Measurements from ENCODE around the gene XPC.

XPC gene

GRCh38 chr3:14179795-14180194, 1.4 kb upstream of the XPC start:
- Histone ChIP-seq H3K4me3 (ENCODE audit: low read depth, low read length) (no peak overlapping the region), H3K4me1 (ENCODE audit: control insufficient read depth, insufficient read depth, low read length) (peaks cover 7% of the 10 kb centered on the region; the same call in 1 of the 2 replicates), H3K9me3 (ENCODE audit: control insufficient read depth, insufficient read depth, low read depth, low read length) (no peaks in the 10 kb centered on the region), H3K36me3 (ENCODE audit: control insufficient read depth in 2 of 2, insufficient read depth in 1 of 2, low read length in 2 of 2) (peaks cover 16 to 37% of the 10 kb centered on the region in 2 experiments), H3K27ac (ENCODE audit: extremely low read depth, low read depth, low read length) (no peak overlapping the region)
- ChIA-PET CTCF (interaction anchor here (0.5 to 2.1 kb wide), 3 partner anchors 24 to 831 kb away, joined by 4 to 11 read pairs (median 8); no protein-coding TSS in a partner anchor), POLR2A (interaction anchor here (2.0 to 2.4 kb wide), 2 partner anchors 13 to 55 kb away, joined by 11 to 32 read pairs; partner anchors contain the start of genes CHCHD4 and TMEM43)
- TF ChIP-seq SCRT2 (tag by site-specific recombination; IDR thresholded peaks at IDR 0.05) (peak; percentile 89), ZNF302 (tag by site-specific recombination; IDR thresholded peaks at IDR 0.05; ENCODE audit: low read depth) (no peak), SCRT1 (tag by site-specific recombination; IDR thresholded peaks at IDR 0.05; ENCODE audit: borderline replicate concordance) (peak; percentile 75), ZNF629 (tag by site-specific recombination; IDR thresholded peaks at IDR 0.05) (no peak), ZNF658 (tag by site-specific recombination; IDR thresholded peaks at IDR 0.05) (no peak)

DNA sequence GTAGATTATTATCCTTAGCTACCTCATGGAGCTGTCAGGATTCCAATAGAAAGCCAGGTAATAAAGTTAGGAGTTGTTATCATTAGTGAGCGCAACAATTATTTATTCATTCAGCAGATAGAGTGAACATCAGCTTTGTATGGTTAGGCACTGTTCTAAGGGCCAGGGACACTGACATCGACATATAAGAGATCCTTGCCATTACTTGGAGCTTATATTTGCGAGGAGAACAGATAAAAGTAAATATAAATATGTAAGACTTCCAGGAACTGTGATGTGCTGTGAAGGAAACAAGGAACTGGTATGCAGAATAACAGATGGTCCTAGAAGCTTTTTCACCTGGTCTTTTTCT, 689 bp upstream of the XPC start:
- POLR2A ChIA-PET, result interaction anchor here (0.6 to 2.4 kb wide), 21 partner anchors 9 to 886 kb away, joined by 3 to 32 read pairs (median 4); partner anchors contain the start of genes CCDC174, CHCHD4, MRPS25 and TMEM43
- peak overlapping the region; percentile 53; the same call in 1 of the 2 replicates for H3K27ac ChIP-seq (ENCODE audit: extremely low read depth, low read depth, low read length)
- no peak for TF ChIP-seq ZFP3 (tag by site-specific recombination; IDR thresholded peaks at IDR 0.05; ENCODE audit: low read depth)
- TF ChIP-seq KLF1 (tag by site-specific recombination; IDR thresholded peaks at IDR 0.05), result no peak
- TF ChIP-seq ZNF138 (tag by site-specific recombination; IDR thresholded peaks at IDR 0.05; ENCODE audit: borderline replicate concordance), result no peak
- TF ChIP-seq SETDB1 (IDR thresholded peaks at IDR 0.05; ENCODE audit: insufficient read length, low read length), result no peak
- H3K4me3 ChIP-seq (ENCODE audit: low read depth, low read length), result peak overlapping the region; percentile 87
- H3K9me3 ChIP-seq (ENCODE audit: control insufficient read depth, insufficient read depth, low read depth, low read length), result no peaks in the 10 kb centered on the region
- peaks cover 7% of the 10 kb centered on the region; the same call in 1 of the 2 replicates for H3K4me1 ChIP-seq (ENCODE audit: control insufficient read depth, insufficient read depth, low read length)
- CTCF ChIA-PET, result interaction anchor here (0.7 to 1.6 kb wide), 4 partner anchors 13 to 282 kb away, joined by 3 to 8 read pairs (median 6); no protein-coding TSS in a partner anchor
- peaks cover 16 to 33% of the 10 kb centered on the region in 2 experiments for H3K36me3 ChIP-seq (ENCODE audit: control insufficient read depth in 2 of 2, insufficient read depth in 1 of 2, low read length in 2 of 2)

- Histone ChIP-seq H3K27ac (ENCODE audit: extremely low read depth, low read depth, low read length) (peak overlapping the region; percentile 79), H3K36me3 (ENCODE audit: control insufficient read depth in 2 of 2, insufficient read depth in 1 of 2, low read length in 2 of 2) (peaks cover 10 to 27% of the 10 kb centered on the region in 2 experiments), H3K9me3 (ENCODE audit: control insufficient read depth, insufficient read depth, low read depth, low read length) (no peaks in the 10 kb centered on the region), H3K4me3 (ENCODE audit: low read depth, low read length) (peak overlapping the region; percentile 87), H3K4me1 (ENCODE audit: control insufficient read depth, insufficient read depth, low read length) (peaks cover 7% of the 10 kb centered on the region; the same call in 1 of the 2 replicates)
- TF ChIP-seq ZNF302 (tag by site-specific recombination; IDR thresholded peaks at IDR 0.05; ENCODE audit: low read depth) (peak; percentile 90; the same call in 1 of the 2 replicates), ZNF223 (tag by site-specific recombination; IDR thresholded peaks at IDR 0.05) (no peak), ZBTB7A (tag by site-specific recombination; IDR thresholded peaks at IDR 0.05; ENCODE audit: low read depth) (0 out of 2 replicates have a peak, but pooled peaks have one; percentile 31), ZSCAN5A (tag by site-specific recombination; IDR thresholded peaks at IDR 0.05) (no peak), ZBTB20 (tag by site-specific recombination; IDR thresholded peaks at IDR 0.05) (0 out of 2 replicates have a peak, but pooled peaks have one; percentile 11), ZNF776 (tag by site-specific recombination; IDR thresholded peaks at IDR 0.05; ENCODE audit: borderline replicate concordance) (no peak)
- POLR2A ChIA-PET, result interaction anchor here (1.0 to 2.4 kb wide), 11 partner anchors 9 to 474 kb away, joined by 4 to 32 read pairs (median 9); partner anchors contain the start of genes CCDC174, CHCHD4 and TMEM43
- CTCF ChIA-PET, result interaction anchor here (0.6 to 1.4 kb wide), 3 partner anchors 26 to 519 kb away, joined by 3 to 8 read pairs (median 4); no protein-coding TSS in a partner anchor
Measured at GRCh38 chr3:14177580-14178246, 688 bp downstream of the XPC start.

All from HEK293 (cell line).